GM21381 (cell line): Measurements from ENCODE around the gene TMEM11.

Experiments used
- ATAC-seq: cut with Tn5 transposase; IDR thresholded peaks from one replicate; pipeline ENCODE4 v1.9.1; 2021; ENCODE audit warnings: mild to moderate bottlenecking, moderate library complexity; ENCODE audit not compliant: unreplicated experiment

Gene TMEM11

GRCh38 chr17:21214015-21214776 is at the start of gene TMEM11:
TMEM11 (minus strand) TSS chr17:21214161; CDS start chr17:21214152, 9 bp downstream.
- peak; percentile 80 for ATAC-seq

- ATAC-seq = no peak
Measured at GRCh38 chr17:21263376-21263775, 49.4 kb upstream of the TMEM11 start.

GRCh38 chr17:21262259-21262993 is 48.5 kb upstream of the TMEM11 start:
- ATAC-seq = no peak

- no peak for ATAC-seq
Measured at GRCh38 chr17:21258593-21258992, 44.6 kb upstream of the TMEM11 start.

GRCh38 chr17:21253646-21254441 is 39.9 kb upstream of the TMEM11 start:
- ATAC-seq = peak; percentile 8

- ATAC-seq = peak; percentile 60
Measured at GRCh38 chr17:21252796-21253645, 39.1 kb upstream of the TMEM11 start, which contains the start of gene NATD1. NATD1 (minus strand) TSS chr17:21253410; CDS start chr17:21253264, 146 bp downstream.

GRCh38 chr17:21252289-21252795 is 38.4 kb upstream of the TMEM11 start:
- ATAC-seq = no peak

GRCh38 chr17:21251337-21252010 is 37.5 kb upstream of the TMEM11 start:
- ATAC-seq = no peak

- ATAC-seq = no peak
Measured at GRCh38 chr17:21250854-21251253, 36.9 kb upstream of the TMEM11 start.

GRCh38 chr17:21249920-21250703 is 36.2 kb upstream of the TMEM11 start:
- ATAC-seq = no peak

- ATAC-seq = no peak
Measured at GRCh38 chr17:21249086-21249795, 35.3 kb upstream of the TMEM11 start.

- ATAC-seq = no peak
Measured at GRCh38 chr17:21248500-21248899, 34.5 kb upstream of the TMEM11 start.

GRCh38 chr17:21247552-21248258 is 33.7 kb upstream of the TMEM11 start:
- no peak for ATAC-seq

- no peak for ATAC-seq
Measured at GRCh38 chr17:21246698-21247097, 32.7 kb upstream of the TMEM11 start.

- ATAC-seq = no peak
Measured at GRCh38 chr17:21245639-21246084, 31.7 kb upstream of the TMEM11 start.

GRCh38 chr17:21243516-21244303 is 29.7 kb upstream of the TMEM11 start:
- no peak for ATAC-seq
